Aorta (tissue), 5 donors: ENCODE measurements around the gene ULBP2. TPM values are rescaled to one million over a fixed set of nuclear protein-coding genes. Genes with fewer than 3 reads are reported as not detected.
"Not testable (repeated sequence)": the region's sequence is repeated elsewhere in the genome, so short reads cannot be mapped to it uniquely, and the experiment has no call there.

Source experiments
- ATAC-seq: fragments of 200-7000 bp; cut with Tn5 transposase; one replicate; pipeline ENCODE4 v1.9.1; 2022; ENCODE audit warnings: moderate library complexity; ENCODE audit not compliant: low FRiP score
- DNase-seq, 2 donors: peaks; one replicate each; pipeline ENCODE4 v3.0.0-alpha.2; 2020
- H3K27ac ChIP-seq, 2 donors: one replicate each; pipeline ENCODE4 v1.5.1; 2013; ENCODE audit warnings: low read length in 2 of 2, mild to moderate bottlenecking in 2 of 2, moderate library complexity in 2 of 2, control low read depth in 1 of 2, inconsistent platforms in 1 of 2, low read depth in 1 of 2
- H3K27me3 ChIP-seq, 2 donors: one replicate each; pipeline ENCODE4 v1.6.1; 2013; ENCODE audit warnings: control low read depth in 1 of 2, low read length in 1 of 2, mild to moderate bottlenecking in 1 of 2, moderate library complexity in 1 of 2; ENCODE audit not compliant: insufficient read depth in 2 of 2, control insufficient read depth in 1 of 2
- H3K36me3 ChIP-seq, 2 donors: one replicate each; pipeline ENCODE4 v1.6.1; 2013; ENCODE audit warnings: control low read depth in 1 of 2, low read length in 1 of 2, mild to moderate bottlenecking in 1 of 2; ENCODE audit not compliant: insufficient read depth in 2 of 2, control insufficient read depth in 1 of 2
- H3K4me1 ChIP-seq, 2 donors: one replicate each; pipeline ENCODE4 v1.6.1; 2013; ENCODE audit warnings: low read length in 2 of 2, control low read depth in 1 of 2, mild to moderate bottlenecking in 1 of 2, moderate library complexity in 1 of 2; ENCODE audit not compliant: insufficient read depth in 2 of 2, control insufficient read depth in 1 of 2
- H3K4me3 ChIP-seq, 2 donors: one replicate each; pipeline ENCODE4 v1.5.1; 2013; ENCODE audit warnings: low read length in 2 of 2, control low read depth in 1 of 2, mild to moderate bottlenecking in 1 of 2
- H3K9me3 ChIP-seq: one replicate; pipeline ENCODE4 v1.6.1; 2013; ENCODE audit warnings: mild to moderate bottlenecking, low read length; ENCODE audit not compliant: control insufficient read depth
- WGBS, 2 donors: extraction: QIAGEN DNeasy Blood & Tissue Kit; methylation state at CpG; one replicate each; pipeline ENCODE4 v1.1.7; 2013; 5-methylcytosine and 5-hydroxymethylcytosine counted together
- intact Hi-C, 2 donors: fragments of 100-400 bp; cut with DNase I; formaldehyde crosslinking; loops; one replicate each; pipeline versions ENCODE4 v1.14.2 to v1.15.0; 2022
- polyA plus RNA-seq, 2 donors: library from polyadenylated mRNA; stranded (reverse); fragments of 200-250 nt; gene quantifications; one replicate each; pipeline ENCODE4 v1.2.3, GENCODE V29; 2013
- total RNA-seq, 2 donors: library from RNA; stranded (reverse); fragmentation: NEBNext Ultra II Directional; extraction: Animal tissue kit (Norgen Biotek cat#: 25700); gene quantifications; one replicate each; pipeline ENCODE4 v1.2.1, GENCODE V29; 2021
- donor health status: healthy with polysubstance abuse.
- donor health status: Bipolar disorder and iron deficiency.
- donor health status: DM: no; HTN: no; CAD: no.
- donor health status: DM: no; HTN: no; CAD: no.
- donor health status: DM: yes; HTN: yes; CAD: no.

ULBP2 gene
- total and polyA plus RNA-seq, 4 donors = 0.36 to 0.68 (median 0.66) TPM; not detected in 1

DNA sequence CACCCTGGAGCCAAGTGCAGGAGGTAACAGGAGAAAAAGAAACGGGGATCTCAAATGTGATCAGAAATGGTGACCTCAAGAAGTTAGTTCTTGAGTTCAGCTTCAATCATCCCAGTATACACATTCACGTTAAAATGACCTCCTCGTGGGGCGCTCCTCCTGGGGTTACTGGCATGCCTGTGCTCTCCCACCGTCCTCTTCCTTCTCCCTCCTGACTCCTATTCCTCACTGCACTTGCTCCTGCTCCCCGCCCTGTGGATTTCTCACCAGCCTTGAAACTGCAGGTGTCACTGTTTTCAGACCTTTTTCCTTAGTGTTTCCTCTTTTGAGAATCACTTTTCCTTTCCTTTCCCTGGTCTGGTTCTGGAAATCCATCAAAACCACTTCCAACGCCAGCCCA, 4.8 kb downstream of the ULBP2 start:
- H3K36me3 ChIP-seq, H3K4me3 ChIP-seq, DNase-seq, intact Hi-C loops, ATAC-seq, H3K9me3 ChIP-seq, H3K27ac ChIP-seq, H3K4me1 ChIP-seq, H3K27me3 ChIP-seq: not testable (repeated sequence)
- WGBS, 2 donors = 60 to 75% methylated on average over 7 of the region's 7 CpGs

DNA sequence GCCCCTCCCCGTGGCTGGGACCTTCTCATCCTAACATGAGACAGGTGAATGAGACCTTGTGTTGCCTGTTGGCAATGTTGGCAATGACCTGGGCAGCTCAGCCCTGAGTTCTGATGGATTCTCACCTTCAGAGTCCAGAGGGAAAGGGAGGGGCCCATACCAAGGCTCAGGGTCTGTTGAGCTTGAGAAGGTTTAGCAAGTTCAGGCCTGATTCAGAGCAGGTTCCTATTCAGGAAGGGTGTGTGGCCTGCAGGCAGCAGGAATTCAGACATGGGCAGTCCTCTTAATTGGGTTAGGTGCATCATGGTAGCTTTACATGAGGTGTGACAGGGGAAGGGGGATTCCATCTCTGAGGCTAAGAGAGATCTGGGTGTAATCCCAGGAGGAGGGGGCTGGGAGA, 5.7 kb downstream of the ULBP2 start:
- ATAC-seq, H3K27ac ChIP-seq, H3K4me1 ChIP-seq, H3K9me3 ChIP-seq, DNase-seq, H3K36me3 ChIP-seq, H3K27me3 ChIP-seq, H3K4me3 ChIP-seq, intact Hi-C loops: not testable (repeated sequence)
- no CpG with 5 or more reads among the region's 1 CpG for WGBS, 2 donors

DNA sequence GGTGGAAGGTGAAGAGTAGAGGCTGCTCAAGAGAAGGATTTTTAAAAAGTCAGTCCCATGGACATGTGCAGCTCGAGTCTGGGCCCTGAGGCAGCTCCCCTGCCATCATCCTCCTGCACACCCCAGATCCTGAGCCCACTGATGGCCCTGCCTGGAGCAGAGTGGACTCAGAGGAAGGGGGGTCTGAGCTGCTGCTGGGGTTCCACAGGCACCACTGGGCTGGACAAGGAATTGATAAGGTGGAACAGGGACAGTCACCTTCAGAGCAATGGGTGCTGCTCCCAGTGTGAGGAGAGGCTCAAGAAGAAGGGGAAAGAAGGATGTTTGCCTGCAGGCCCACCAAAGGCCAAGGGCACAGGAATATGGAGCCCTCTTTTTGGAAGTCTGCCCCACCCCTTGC, 6.2 kb downstream of the ULBP2 start:
- no peak for ATAC-seq
- WGBS, 2 donors = 88 to 96% methylated on average over 1 of the region's 1 CpG
- DNase-seq = no peak
- Histone ChIP-seq H3K4me3 (no peak overlapping the region), H3K36me3 (no peaks in the 10 kb centered on the region), H3K27ac (no peak overlapping the region), H3K27me3 (peaks cover 0 to 2% of the 10 kb centered on the region in 2 donors), H3K9me3 (no peaks in the 10 kb centered on the region), H3K4me1 (no peaks in the 10 kb centered on the region)
- intact Hi-C loops = no loop called here

DNA sequence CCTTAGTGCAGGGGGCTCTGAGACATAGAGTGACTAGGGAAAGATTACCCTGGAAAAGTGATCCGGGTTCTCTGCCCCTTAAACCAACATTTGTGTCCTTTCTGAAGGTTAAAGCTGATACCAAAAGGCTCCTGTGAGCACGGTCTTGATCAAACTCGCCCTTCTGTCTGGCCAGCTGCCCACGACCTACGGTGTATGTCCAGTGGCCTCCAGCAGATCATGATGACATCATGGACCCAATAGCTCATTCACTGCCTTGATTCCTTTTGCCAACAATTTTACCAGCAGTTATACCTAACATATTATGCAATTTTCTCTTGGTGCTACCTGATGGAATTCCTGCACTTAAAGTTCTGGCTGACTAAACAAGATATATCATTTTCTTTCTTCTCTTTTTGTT, 6.8 kb downstream of the ULBP2 start:
- 94% methylated on average over 5 of the region's 5 CpGs for WGBS, 2 donors
- Histone ChIP-seq H3K27me3 (peaks cover 0 to 2% of the 10 kb centered on the region in 2 donors), H3K27ac (no peak overlapping the region), H3K4me3 (no peak overlapping the region), H3K4me1 (no peaks in the 10 kb centered on the region), H3K9me3 (no peaks in the 10 kb centered on the region), H3K36me3 (no peaks in the 10 kb centered on the region)
- ATAC-seq = no peak
- DNase-seq = no peak
- intact Hi-C loops = no loop called here

DNA sequence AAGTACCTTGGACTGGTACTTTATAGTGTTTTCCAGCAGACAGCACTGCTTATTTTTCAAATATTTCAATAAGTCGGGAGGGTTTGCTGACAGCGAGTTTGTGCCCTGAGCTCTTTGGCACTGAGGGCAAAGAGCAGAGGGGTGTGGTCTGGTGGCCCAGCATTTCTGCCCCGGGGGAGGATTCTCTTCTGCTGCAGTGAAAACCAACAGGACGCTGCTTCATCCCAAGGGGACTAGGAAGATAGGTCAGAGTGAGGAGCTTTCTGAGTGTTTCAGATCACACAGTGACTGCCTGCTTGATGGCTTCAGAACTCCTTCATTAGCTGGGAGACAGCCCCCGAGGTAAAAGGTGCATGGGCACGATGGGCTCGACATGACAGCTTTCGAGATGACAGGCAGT, 8.6 kb downstream of the ULBP2 start:
- H3K4me3 ChIP-seq = no peak overlapping the region
- no peaks in the 10 kb centered on the region for H3K36me3 ChIP-seq
- H3K4me1 ChIP-seq = no peaks in the 10 kb centered on the region
- intact Hi-C loops = no loop called here
- DNase-seq = no peak
- no peak overlapping the region for H3K27ac ChIP-seq
- no peak for ATAC-seq
- no peaks in the 10 kb centered on the region for H3K9me3 ChIP-seq
- 37 to 50% methylated on average over 8 of the region's 8 CpGs for WGBS, 2 donors
- H3K27me3 ChIP-seq = peaks cover 0 to 2% of the 10 kb centered on the region in 2 donors

DNA sequence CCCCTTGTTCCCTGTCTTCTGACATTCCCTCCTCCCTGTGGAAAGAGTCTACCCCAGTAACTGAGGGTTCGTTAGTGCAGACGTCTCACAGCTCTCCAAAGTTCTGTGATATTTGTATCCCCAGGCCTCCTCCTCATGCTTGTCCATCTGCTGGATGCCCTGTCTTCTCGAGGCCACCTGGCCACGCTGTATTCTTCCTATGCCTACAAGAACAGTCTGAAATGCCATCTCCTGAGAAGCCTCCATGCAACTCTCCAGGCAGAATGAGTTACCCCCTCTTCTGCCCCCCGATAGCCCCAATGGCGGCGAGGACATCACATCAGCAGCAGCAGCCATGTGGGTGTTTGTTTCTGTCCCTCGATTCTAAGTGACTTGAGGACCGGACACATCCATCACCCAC, 9.3 kb downstream of the ULBP2 start:
- WGBS, 2 donors = 76% methylated on average over 9 of the region's 9 CpGs
- peaks cover 0 to 2% of the 10 kb centered on the region in 2 donors for H3K27me3 ChIP-seq
- intact Hi-C loops = no loop called here

DNA sequence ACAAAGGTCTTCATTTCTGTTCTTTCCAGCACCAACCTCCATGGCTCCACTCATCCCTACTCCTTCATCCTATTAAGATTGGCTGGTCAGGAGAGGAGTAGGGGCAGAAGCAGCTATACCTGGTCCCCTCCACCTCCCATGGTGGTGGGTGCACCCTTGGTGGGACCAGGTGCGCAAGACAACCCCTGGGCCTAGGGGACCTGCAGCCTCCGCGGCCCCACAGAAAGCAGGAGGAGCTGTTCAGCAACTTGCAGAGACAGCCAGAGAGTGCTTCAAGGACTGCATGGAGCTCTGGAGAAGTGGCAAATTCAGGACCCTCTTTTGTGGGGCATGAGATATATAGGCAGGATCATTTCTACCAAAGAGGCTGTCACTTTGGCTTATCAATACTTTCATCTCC, 9.8 kb downstream of the ULBP2 start:
- WGBS, 2 donors = 72 to 84% methylated on average over 3 of the region's 3 CpGs
- Histone ChIP-seq H3K36me3 (no peaks in the 10 kb centered on the region), H3K9me3 (no peaks in the 10 kb centered on the region), H3K4me1 (no peaks in the 10 kb centered on the region), H3K27ac (no peak overlapping the region), H3K27me3 (peaks cover 0 to 2% of the 10 kb centered on the region in 2 donors), H3K4me3 (no peak overlapping the region)
- intact Hi-C loops = no loop called here
- ATAC-seq = no peak
- no peak for DNase-seq

More for the DNA sequence above, 9.3 kb downstream of the ULBP2 start:
- no peak overlapping the region for H3K27ac ChIP-seq
- ATAC-seq (no peak), DNase-seq (no peak)
- H3K4me1 ChIP-seq = no peaks in the 10 kb centered on the region
- H3K4me3 ChIP-seq = no peak overlapping the region
- no peaks in the 10 kb centered on the region for H3K9me3 ChIP-seq
- no peaks in the 10 kb centered on the region for H3K36me3 ChIP-seq

DNA sequence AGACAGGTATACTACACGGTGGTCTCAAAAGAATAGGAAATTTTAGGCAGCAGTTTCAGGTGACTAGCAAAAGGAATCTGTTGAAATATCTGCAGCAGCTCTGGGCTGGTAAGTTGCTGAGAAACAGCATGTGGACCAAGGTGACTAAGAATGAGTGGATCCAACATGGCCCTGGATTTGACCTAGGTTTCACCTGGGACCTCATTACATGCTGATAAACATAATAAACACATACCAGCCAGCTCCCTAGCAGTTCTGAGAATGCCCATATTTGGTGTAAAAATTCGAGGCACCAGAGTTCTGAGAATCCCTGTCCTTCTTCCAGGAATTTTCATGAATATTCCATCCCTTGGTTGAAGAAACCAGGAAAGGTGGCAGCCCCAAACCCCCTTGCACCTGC, 11.6 kb downstream of the ULBP2 start:
- H3K27me3 ChIP-seq, ATAC-seq, H3K27ac ChIP-seq, H3K36me3 ChIP-seq, H3K4me1 ChIP-seq, DNase-seq, H3K4me3 ChIP-seq, intact Hi-C loops, H3K9me3 ChIP-seq: not testable (repeated sequence)
- WGBS, 2 donors = 37 to 38% methylated on average over 2 of the region's 2 CpGs

DNA sequence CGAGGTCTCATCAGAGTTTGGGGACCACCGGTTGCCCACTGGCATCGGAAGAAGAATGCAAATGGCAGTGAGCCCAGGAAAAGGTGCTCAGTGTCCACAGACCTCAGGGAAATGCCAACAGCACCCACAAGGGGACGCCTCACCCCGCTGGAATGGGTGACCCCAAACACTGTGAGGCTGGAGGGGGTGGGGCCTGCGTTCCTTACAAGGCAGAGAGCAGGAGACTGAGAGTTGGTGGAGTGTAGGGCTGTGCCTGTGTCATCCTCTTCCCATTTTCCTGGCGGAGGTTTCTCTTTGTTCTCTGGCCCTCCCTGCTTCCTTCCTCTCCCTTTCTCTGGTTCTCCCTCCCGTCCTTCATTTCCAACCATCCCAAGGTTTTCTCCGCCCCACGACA, 12.1 kb downstream of the ULBP2 start:
- WGBS, 2 donors = 3 to 25% methylated on average over 2 to 3 of the region's 10 CpGs
- H3K27me3 ChIP-seq, H3K4me3 ChIP-seq, DNase-seq, H3K4me1 ChIP-seq, H3K9me3 ChIP-seq, H3K36me3 ChIP-seq, intact Hi-C loops, H3K27ac ChIP-seq: not testable (repeated sequence)
- peak; percentile 9 for ATAC-seq
